ENCODE data around the gene TNRC6C. TPM values are rescaled to one million over a fixed set of nuclear protein-coding genes. Genes with fewer than 3 reads are reported as not detected.
"Not testable (repeated sequence)": the region's sequence is repeated elsewhere in the genome, so short reads cannot be mapped to it uniquely, and the experiment has no call there.

The TNRC6C gene
- total RNA-seq, 2 donors from 2014 or later = 8.9 to 9.0 TPM

- Histone ChIP-seq H3K27me3 (no peaks in the 10 kb centered on the region), H3K36me3 (no peaks in the 10 kb centered on the region), H3K4me1 (no peaks in the 10 kb centered on the region), H3K4me3 (no peak overlapping the region), H3K27ac (no peak overlapping the region), H3K9me3 (no peaks in the 10 kb centered on the region), H3K9ac (ENCODE audit: low read depth in 2 of 2, low read length in 2 of 2) (no peak overlapping the region)
- no peak for DNase-seq
- no peak for TF ChIP-seq CTCF (IDR thresholded peaks at IDR 0.05)
- intact Hi-C loops (cut with DNase I) = no loop called here
Measured at GRCh38 chr17:77973953-77974352, 15.4 kb downstream of the TNRC6C start.

DNA sequence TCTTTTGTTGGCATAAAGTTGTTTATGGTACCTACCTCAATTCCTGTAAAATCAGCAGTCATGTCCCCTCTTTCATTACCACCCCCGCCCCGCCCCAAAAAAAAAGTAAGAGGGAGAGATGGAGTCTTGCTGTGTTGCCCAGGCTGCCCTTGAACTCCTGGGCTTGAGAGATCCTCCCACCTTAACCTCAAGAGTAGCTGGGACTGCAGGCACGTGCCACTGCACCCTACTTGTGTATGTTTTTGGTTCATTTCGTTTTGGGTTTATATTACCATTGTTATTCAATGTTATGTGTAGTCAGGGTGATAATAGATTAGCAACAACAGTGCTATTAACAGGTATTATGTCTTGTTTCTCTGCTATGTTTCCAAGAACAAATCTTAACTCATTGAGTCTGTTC is 15.9 kb downstream of the TNRC6C start:
- no peak for TF ChIP-seq CTCF (IDR thresholded peaks at IDR 0.05)
- intact Hi-C loops (cut with DNase I) = no loop called here

GRCh38 chr17:77982430-77982829 is 23.9 kb downstream of the TNRC6C start:
- H3K9me3 ChIP-seq; intact Hi-C loops (cut with DNase I); H3K27ac ChIP-seq; H3K4me3 ChIP-seq; H3K4me1 ChIP-seq; H3K9ac ChIP-seq (ENCODE audit: low read depth in 2 of 2, low read length in 2 of 2); H3K27me3 ChIP-seq; H3K36me3 ChIP-seq; DNase-seq: not testable (repeated sequence)

More for the DNA sequence above, 15.9 kb downstream of the TNRC6C start:
- Histone ChIP-seq H3K36me3 (no peaks in the 10 kb centered on the region), H3K9me3 (no peaks in the 10 kb centered on the region), H3K4me3 (no peak overlapping the region), H3K4me1 (no peaks in the 10 kb centered on the region), H3K9ac (ENCODE audit: low read depth in 2 of 2, low read length in 2 of 2) (no peak overlapping the region), H3K27ac (no peak overlapping the region), H3K27me3 (no peaks in the 10 kb centered on the region)
- DNase-seq = no peak

DNA sequence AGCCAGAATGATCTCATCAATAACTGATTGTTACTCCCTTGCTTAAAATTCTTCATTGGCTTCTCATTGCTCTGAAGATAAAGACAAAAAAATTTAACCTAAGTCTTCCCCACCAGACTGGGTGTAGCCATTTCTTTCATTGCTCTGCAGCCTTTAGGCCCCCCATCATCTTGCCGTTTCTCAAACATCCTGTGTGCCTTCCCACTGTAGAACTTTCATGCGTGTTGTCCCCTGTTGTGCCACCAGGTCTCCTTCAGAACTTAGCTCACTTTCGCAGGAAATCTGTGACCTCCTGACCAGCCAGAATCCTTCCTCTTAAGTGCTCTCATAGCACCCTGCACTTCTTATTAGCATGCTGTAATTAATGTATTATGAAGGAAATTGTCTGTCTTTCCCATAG is 31.8 kb downstream of the TNRC6C start:
- no peak overlapping the region for H3K27ac ChIP-seq
- no peak overlapping the region for H3K4me3 ChIP-seq
- DNase-seq = no peak
- intact Hi-C loops (cut with DNase I) = no loop called here
- no peaks in the 10 kb centered on the region for H3K27me3 ChIP-seq
- H3K9me3 ChIP-seq = no peaks in the 10 kb centered on the region
- H3K9ac ChIP-seq (ENCODE audit: low read depth in 2 of 2, low read length in 2 of 2) = no peak overlapping the region
- H3K4me1 ChIP-seq = no peaks in the 10 kb centered on the region
- TF ChIP-seq CTCF (IDR thresholded peaks at IDR 0.05) = no peak
- H3K36me3 ChIP-seq = no peaks in the 10 kb centered on the region

- DNase-seq; H3K36me3 ChIP-seq; H3K9me3 ChIP-seq; H3K27me3 ChIP-seq; H3K27ac ChIP-seq; H3K4me3 ChIP-seq; intact Hi-C loops (cut with DNase I); H3K9ac ChIP-seq (ENCODE audit: low read depth in 2 of 2, low read length in 2 of 2); H3K4me1 ChIP-seq: not testable (repeated sequence)
Measured at GRCh38 chr17:77993735-77994134, 35.2 kb downstream of the TNRC6C start.

- Histone ChIP-seq H3K27ac (no peak overlapping the region), H3K36me3 (no peaks in the 10 kb centered on the region), H3K9ac (ENCODE audit: low read depth in 2 of 2, low read length in 2 of 2) (no peak overlapping the region), H3K9me3 (no peaks in the 10 kb centered on the region), H3K4me1 (no peaks in the 10 kb centered on the region), H3K4me3 (no peak overlapping the region), H3K27me3 (no peaks in the 10 kb centered on the region)
- no peak for DNase-seq
- intact Hi-C loops (cut with DNase I) = no loop called here
- no peak for TF ChIP-seq CTCF (IDR thresholded peaks at IDR 0.05)
Measured at GRCh38 chr17:77995146-77995852, 36.8 kb downstream of the TNRC6C start.
